ENCODE data around the gene QSOX1.
"Not testable (repeated sequence)": the region's sequence is repeated elsewhere in the genome, so short reads cannot be mapped to it uniquely, and the experiment has no call there.

QSOX1 gene, protein sequence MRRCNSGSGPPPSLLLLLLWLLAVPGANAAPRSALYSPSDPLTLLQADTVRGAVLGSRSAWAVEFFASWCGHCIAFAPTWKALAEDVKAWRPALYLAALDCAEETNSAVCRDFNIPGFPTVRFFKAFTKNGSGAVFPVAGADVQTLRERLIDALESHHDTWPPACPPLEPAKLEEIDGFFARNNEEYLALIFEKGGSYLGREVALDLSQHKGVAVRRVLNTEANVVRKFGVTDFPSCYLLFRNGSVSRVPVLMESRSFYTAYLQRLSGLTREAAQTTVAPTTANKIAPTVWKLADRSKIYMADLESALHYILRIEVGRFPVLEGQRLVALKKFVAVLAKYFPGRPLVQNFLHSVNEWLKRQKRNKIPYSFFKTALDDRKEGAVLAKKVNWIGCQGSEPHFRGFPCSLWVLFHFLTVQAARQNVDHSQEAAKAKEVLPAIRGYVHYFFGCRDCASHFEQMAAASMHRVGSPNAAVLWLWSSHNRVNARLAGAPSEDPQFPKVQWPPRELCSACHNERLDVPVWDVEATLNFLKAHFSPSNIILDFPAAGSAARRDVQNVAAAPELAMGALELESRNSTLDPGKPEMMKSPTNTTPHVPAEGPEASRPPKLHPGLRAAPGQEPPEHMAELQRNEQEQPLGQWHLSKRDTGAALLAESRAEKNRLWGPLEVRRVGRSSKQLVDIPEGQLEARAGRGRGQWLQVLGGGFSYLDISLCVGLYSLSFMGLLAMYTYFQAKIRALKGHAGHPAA

DNA sequence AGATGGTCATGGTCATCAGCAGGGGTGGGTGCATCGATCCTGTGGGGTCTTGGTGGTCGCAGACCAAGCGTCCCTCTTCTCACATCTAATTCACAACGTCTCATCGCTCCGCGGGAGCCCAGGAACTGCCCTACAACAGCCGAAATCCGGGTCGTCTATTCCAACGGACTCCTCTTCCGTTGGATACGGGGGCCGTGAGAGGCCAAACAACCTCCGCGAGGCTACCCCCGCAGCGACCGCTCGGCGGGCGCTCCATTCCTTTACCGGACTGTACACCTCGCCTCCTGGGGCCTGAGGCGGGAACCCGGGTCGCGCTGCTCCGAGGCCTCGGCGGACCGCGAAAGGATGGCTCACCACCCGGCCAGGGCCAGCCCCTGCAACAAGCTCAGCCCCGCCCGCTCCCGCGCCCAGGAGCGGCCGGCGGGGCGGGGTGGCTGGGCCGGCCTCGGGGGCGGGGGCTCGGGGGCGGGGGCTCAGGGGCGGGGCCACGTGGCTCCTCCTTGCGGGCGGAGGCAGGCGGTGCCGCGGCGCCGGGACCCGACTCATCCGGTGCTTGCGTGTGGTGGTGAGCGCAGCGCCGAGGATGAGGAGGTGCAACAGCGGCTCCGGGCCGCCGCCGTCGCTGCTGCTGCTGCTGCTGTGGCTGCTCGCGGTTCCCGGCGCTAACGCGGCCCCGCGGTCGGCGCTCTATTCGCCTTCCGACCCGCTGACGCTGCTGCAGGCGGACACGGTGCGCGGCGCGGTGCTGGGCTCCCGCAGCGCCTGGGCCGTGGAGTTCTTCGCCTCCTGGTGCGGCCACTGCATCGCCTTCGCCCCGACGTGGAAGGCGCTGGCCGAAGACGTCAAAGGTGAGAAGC is at the start of gene QSOX1:
QSOX1 (plus strand) TSS at position 545 of the 857 bp plus-strand sequence; CDS start at position 584, 39 bp downstream.
- peak; percentile 94 for DNase-seq

DNA sequence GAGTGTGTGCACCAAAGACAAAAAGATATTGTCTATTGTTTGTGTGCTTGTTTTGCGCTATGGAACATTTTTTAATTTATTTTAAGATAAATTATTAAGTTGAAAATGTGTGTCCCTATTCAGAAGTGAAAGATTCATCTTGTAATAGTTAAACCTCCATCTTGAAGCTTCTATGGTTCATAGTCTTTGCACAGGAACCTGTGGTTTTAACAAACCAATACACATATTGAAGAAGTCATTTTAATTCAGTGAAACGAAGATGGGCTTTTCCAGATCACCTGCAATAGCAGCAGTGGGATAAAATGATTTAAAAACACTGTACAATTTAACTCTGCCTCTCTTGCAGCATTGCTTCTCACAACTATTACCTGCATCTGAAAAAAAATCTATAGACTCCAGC is 42.6 kb upstream of the QSOX1 start:
- DNase-seq, result no peak

DNA sequence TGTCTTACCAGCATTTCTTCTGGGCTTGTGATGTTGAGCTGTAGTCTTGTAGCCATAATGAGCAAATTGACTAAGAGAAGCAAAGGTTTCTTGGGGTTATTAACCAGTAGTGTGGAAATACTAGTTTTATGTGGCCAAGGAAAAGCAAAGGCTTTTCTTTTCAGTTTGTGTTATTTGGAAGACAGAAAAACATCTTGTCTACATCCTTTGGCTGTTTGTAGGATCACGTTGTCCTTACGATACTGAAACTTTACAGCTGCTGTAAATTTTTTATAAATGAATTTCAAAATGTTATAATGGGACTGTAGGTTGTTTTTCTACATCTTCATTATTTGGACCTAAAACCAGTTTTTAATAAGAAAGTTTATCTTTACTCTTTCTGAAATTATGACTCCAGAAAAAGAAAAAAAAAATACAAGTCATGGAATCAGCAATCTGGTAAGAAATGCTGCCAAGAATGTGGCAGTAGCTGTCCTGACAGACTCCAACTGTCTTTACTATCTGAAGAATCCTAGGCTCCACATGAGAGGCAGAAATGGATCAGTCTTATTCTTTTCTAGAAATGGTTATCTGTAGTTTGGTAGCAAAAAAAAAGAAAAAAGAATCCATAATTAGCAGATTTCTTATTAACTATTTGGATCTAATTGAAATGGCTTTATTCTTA is 41.6 kb upstream of the QSOX1 start:
- no peak for DNase-seq

DNA sequence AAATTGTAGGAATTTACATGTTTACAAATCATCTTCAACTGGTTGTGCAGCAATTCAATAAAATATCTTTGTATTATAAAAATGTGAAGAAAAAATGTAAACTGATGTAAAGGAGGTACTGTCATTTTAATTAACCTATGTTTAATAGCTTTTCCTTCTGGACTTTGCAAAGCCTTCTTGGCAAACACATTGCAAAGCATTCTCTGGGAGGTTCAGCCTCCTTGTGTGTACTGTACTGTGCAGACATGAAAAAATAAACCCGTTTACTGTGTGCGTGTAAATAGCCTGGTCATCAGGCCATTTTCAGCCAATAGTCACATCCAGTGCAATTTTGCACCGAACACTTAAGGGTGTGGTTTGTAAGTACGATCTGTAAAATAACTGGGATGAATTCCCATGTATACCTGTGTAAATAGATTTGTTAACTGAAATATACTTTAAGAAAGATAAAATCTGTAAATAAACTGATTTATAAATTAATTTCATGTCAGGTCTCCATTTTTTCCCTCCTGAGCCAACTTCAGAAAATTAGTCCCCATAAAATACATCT is 40.2 kb upstream of the QSOX1 start:
- DNase-seq, result no peak

DNA sequence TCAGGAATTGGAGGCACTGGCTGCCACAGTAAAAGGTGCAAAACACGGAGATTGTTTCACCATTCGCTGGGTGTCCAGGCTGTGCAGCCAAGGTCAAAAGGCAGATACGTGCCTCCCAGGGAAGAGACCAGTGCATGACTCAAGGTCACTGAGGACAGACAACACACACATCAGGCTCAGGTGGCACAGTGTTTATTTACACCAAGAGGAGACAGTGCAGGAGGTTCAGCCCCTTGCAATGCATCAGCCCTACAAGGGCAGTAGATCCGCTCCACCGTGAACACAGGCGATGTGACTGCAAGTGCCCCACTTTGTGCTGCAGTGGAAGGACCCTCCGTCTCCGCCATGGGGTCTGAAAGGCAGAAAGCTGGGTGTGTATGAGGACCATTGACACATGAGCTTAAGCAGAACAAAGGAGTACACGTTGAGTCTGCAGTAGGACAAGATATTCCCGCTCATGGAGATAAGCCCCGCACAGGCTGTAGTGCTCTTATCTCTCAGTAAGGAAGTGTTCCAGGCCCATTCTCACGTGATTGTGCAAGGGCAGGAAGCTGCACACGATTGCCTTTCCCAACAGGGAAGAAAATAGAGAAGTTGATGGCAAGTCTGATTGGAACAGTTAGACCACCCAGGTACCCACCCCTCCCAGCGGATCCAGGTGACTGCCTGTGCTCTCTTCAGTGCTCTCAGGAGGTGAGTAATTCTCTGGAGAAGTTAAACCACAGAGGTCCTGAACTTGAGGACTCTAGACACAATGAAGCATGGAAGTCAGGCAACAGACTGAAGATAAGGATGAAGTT is 37.5 kb upstream of the QSOX1 start:
- no peak for DNase-seq

DNA sequence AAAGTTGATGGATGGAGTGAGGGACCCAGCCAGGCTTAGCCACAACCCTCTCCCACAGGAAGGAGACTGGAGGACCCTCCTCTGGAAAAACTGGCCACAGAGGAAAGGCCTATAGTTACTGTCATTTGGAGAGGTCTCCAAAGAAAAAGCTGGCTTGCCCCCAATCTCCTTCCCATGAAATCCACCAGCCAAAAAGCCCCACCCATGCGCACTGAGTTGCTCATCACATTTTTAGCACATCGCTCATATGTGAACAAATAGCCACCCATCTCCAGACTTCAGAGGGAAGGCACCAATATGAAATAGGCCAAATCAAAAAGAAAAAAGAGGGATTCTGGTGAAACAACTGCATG is 36.9 kb upstream of the QSOX1 start:
- DNase-seq, result no peak

DNA sequence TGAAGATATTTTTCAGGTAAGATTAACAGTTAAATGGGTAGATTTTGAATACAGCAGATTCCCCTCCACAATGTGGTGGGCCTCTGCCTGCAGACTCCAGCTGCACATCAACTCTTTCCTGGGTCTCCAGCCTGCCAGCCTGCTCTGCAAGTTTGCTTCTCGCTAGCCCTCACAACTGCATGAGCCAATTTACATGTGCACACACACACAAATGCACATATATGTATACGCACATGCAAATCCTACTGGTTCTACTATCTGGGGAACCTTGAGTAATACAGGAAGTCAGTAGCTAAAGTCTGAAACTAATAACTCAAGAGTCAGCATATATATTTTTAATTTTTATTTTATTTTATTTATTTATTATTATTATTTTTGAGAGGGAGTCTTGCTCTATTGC is 34.8 kb upstream of the QSOX1 start:
- no peak for DNase-seq

DNA sequence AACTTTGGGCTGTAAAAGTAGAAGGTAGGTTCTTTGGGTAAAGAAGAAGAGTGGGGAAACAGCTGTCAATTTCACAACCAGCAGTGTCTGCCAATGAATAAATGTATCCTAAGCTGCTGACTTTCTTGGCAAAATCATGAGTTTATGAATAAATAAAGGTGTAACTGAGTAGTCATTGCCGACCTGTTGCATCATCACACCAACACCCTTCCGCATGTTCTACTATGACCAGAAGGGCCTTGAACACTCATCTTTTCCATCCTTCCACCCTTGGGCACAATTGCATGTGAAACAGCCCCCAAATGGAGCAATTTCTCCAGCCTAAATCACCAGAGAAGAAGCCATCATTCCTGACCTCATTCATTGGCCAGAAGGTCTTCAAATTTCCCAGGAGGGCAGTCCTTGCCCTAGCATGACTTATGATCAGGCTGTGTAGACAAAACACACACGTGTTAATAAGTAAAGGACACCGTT is 31.2 kb upstream of the QSOX1 start:
- DNase-seq, result no peak

DNA sequence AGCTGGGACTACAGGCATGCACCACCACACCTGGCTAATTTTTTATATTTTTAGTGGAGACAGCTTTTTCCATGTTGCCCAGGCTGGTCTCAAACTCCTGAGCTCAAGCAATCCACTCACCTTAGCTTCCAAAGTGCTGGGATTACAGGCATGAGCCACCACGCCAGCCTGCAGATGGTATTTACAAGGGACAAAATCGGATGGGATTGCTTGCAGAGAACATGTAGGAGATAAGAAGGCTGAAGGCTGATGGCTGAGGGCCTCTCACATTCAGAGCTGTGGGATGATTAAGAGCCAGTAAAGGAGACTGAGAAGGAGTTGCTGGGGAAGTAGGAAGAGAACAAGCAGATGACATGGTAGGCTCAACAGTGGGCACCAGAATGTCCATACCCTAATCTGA is 24.0 kb upstream of the QSOX1 start:
- DNase-seq, result no peak

DNA sequence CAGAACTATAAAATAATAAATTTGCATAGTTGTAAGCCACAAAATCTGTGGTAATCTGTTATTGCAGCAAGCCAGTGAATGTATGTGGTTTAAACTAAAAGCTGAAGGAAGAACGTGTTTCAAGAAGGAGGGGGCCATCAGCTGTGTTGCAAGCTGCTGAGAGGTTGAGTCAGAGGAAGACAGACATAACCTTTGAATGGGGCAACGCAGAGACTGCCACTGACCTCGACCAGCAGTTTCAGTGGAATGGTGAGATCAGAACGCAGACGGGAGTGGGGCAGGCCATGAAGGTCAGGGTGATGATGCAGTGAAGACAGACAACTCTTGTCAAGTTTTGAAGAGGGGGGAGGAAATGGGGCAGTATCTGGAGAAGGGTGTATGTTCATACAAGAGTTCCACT is 23.2 kb upstream of the QSOX1 start:
- DNase-seq, result no peak

DNA sequence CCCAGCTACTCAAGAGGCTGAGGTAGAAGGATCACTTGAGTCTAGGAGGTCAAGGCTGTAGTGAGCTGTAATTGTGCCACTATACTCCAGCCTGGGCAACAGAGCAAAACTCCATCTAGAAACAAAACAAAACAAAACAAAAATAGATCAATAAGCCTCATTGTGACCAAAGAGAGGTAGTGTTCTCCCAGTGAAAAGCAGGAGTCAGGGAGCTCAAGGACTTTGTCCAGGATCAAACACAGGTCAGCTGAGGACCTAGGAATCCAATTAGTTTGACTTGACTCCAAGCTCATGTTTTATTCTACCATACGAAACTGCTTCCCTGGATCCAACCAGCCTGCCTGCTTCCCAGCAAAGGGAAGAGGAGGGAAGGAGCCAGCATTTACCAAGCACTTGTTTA is 21.5 kb upstream of the QSOX1 start:
- no peak for DNase-seq

DNA sequence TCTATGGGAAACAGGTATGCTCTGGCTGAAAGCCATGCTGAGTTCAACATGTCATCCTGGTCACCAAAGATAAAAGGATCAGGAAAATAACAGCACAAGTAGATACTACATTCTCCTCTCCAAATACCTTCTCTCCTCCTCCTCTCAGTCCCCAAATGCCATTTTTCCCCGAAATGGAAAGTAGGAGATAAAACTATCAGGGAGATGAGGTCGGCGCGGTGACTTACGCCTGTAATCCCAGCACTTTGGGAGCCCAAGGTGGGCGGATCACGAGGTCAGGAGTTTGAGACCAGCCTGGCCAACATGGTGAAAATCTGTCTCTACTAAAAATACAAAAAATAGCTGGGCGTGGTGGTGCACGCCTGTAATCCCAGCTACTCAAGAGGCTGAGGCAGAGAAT is 21.0 kb upstream of the QSOX1 start:
- not testable (repeated sequence) for DNase-seq

DNA sequence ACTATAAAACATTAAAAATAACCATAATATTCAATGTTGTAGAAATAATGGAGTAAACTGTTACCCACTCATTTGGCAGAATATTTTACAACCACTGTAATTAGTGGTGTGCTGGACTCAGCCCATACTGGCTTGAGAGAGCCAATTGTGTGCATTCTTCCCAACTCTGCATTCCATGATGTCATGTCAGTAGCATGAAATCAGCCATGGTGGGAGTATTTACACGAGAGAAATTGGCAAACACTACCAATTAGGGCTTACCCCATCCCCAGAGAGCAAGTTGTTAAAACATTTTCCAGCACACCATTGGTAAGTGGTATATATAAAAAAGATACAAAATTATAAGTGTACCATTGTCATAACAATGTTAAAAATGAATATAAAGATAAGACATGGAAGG is 19.1 kb upstream of the QSOX1 start:
- DNase-seq, result no peak

DNA sequence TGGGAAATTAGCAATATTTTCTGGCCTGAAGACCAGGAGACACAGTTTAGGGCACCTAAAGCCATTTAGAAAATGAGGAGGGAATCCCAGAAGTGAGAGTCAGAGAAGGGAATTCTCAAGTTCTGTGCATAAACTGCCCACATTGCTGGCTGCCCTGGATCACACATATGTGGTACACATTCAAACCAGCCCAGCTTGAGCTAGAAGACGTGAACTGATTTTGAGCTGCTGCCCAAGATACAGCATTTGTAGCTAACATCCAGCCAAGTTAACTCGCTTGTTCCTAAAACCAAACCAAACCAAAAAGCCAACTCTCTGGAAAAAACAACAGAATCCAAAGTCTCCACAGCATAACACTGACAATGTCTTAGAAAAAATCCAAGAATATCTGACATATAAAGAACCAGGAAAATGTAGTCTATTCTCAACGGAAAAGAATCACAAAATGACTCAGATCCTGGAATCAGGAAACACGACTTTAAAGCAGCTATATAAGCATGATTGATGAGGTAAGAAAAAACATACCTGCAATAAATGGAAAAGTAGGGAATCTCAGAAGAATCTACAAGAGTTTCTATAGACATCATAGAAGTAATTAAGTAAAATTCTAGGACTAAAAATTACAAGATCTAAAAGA is 18.2 kb upstream of the QSOX1 start:
- no peak for DNase-seq

DNA sequence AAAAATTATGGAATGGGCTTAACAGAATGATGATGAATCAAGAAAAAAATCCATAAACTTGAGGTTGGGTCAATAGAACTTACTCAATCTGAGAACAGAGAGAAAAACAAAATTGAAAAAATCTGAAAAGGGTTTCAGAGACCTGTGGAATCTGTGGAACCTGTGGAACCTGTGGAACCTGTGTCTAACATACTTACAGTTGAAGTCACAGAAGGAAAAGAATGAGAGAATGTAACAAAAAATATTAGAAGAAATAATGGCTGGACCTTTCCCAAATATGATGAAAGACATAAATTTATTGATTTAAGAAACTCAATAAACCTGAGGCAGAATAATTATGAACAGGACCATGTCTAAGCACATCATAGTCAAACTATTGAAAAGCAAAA is 17.7 kb upstream of the QSOX1 start:
- no peak for DNase-seq

DNA sequence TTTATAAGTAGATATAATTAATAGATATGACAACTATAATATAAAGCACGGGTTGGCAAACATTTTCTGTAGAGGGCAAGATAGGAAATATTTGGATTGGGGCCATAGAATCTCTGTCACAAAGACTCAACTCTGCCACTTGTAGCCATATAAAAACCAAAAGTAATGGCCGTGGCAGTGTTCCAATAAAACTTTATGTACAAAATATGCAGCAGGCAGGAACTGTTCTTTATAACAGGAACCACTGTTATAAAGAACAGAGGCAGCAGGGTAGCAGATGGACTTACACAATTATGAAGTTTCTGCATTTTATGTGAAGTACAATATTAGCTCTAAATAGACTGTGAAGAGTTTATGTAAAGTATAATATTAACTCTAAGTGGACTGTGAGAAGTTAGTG is 16.9 kb upstream of the QSOX1 start:
- no peak for DNase-seq

DNA sequence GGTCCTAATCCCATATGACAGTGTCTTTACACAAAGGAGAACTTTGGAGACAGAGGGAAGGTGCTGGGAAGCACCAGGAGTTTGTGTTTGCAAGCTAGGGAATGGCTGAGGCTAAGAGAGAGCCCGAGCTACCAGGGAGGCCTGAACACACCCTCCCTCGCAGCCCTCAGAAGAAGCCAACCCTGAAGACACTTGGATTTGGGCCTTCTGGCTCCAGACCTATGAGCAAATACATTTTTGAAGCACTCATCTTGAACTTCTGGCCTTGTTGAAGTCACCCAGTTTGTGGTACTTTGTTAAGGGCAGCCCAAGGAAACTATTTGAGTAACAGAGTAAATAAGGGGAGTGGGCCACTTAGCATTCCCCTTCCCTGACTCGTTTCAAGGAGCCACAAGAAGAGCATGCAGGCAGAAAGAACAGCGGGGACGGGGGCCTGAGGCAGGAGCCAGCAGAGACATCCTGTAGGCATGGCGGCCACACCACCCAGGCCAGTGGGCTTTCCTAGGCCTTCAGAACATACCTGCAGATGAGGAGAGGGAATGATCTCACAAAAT is 13.2 kb upstream of the QSOX1 start:
- DNase-seq, result no peak

DNA sequence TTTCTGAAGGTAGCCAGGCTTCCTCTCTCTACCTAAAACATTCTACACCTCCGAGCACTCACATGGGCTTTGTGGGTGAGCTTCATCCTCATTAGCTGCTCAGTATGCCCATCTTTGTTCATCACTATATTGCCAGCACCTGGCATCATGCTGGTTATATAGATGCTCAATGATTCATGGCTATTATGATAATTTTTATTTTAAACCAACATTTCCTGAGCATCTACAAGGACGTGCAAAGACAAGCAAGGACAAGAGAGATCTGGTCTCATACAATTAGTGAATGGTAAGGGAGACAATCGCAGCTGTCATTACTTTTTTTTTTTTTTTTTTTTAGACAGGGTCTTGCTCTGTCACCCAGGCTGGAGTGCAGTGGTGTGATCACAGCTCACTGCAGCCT is 11.3 kb upstream of the QSOX1 start:
- DNase-seq, result no peak

DNA sequence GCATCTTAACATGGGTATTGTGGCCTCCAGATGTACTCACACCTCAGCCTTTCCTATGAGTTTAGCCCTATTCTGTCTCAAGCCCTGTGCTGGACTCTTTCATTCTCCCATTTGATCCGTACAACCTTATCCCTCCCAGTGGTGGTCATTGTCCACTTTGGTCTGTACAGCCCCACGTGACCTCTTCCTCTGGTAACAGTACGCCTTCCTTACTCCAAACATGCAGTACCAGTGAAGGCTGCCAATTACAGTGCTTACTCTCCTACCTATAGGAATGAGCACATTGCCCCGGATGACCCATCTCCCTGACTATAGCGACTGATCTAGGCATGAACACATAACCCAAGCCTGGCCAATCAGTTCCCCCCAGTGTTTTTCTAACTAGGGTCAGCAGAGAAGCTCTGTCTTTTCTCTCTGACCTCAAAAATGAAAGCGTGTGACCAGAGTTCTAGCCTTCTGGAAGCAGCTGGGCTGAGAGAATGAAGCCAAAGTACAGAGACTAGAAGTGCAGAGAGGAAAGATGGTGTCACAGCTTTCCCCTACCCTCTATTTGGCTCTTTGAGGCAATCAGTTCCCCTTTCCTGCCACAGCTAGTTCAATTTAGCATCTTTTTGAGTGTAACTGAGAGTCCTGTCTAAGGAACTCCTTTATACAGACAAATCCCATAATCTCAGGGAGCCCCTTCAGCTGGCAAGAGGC is 9.9 kb upstream of the QSOX1 start:
- no peak for DNase-seq

DNA sequence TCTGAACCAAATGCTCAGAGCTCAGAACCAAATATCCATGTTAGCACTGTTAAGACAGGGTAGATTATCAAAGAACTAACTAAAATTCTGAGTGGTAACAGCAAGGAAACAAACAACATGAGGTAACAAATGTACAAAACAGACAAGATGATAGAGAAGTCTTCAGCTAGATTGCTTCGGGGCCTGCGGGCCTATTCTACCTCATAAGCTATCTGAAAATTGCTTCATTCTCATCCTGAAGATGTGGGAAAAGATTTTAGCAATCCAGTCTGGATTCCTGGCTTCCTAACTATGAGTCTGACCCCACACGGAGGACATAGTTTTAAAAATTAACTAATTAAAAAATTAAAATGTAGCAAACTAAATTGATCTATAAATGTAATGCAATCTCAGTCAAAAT is 9.2 kb upstream of the QSOX1 start:
- DNase-seq, result no peak

All from CD4-positive, alpha-beta T cell treated with Interleukin-6 for 4 hours (primary cell).